ENCODE measurements around the gene PPTC7.

DNA sequence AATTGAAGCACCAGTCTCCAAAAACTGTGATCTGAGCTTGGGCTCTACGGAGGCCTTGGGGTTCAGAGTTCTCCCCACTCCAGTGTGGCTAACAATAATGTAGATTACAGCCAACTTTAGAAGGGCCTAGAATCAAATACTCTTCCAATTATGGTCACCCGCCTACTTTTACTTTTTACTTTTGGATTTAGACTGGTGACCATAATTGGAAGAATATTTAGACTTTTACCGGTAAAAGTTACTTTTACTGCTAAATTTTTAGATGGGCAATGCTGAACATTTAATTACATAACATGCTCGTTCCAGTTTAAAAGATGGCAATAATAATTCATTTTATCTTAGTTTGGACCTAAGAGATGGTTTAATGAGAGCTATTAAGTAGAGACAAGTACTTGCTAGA lies 39.2 kb downstream of the PPTC7 start:
- TF ChIP-seq, protein P1, sequence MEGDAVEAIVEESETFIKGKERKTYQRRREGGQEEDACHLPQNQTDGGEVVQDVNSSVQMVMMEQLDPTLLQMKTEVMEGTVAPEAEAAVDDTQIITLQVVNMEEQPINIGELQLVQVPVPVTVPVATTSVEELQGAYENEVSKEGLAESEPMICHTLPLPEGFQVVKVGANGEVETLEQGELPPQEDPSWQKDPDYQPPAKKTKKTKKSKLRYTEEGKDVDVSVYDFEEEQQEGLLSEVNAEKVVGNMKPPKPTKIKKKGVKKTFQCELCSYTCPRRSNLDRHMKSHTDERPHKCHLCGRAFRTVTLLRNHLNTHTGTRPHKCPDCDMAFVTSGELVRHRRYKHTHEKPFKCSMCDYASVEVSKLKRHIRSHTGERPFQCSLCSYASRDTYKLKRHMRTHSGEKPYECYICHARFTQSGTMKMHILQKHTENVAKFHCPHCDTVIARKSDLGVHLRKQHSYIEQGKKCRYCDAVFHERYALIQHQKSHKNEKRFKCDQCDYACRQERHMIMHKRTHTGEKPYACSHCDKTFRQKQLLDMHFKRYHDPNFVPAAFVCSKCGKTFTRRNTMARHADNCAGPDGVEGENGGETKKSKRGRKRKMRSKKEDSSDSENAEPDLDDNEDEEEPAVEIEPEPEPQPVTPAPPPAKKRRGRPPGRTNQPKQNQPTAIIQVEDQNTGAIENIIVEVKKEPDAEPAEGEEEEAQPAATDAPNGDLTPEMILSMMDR (IDR thresholded peaks at IDR 0.05 in 4 of 5, conservative IDR thresholded peaks at IDR 0.05 in 1 of 5) = no peak
- no peak for TF ChIP-seq POLR2A (IDR thresholded peaks at IDR 0.05)
